GM21576 (cell line): Measurements from ENCODE around the gene RETREG2.

Experiments used
- ATAC-seq: cut with Tn5 transposase; IDR thresholded peaks from one replicate; pipeline ENCODE4 v1.9.1; 2021; ENCODE audit warnings: mild to moderate bottlenecking, moderate library complexity; ENCODE audit not compliant: unreplicated experiment

Gene RETREG2

GRCh38 chr2:219213026-219213415 lies 34.9 kb downstream of the RETREG2 start:
- ATAC-seq, result no peak

- no peak for ATAC-seq
Observed at GRCh38 chr2:219213486-219214071, 35.5 kb downstream of the RETREG2 start.

- ATAC-seq, result no peak
Observed at GRCh38 chr2:219214141-219214540, 36.1 kb downstream of the RETREG2 start.

GRCh38 chr2:219214786-219215185 lies 36.7 kb downstream of the RETREG2 start:
- ATAC-seq, result no peak

- ATAC-seq, result no peak
Observed at GRCh38 chr2:219215871-219216534, 37.9 kb downstream of the RETREG2 start.

- ATAC-seq, result no peak
Observed at GRCh38 chr2:219216535-219216915, 38.5 kb downstream of the RETREG2 start.

GRCh38 chr2:219218217-219218731 lies 40.2 kb downstream of the RETREG2 start:
- ATAC-seq, result peak; percentile 16

GRCh38 chr2:219218732-219219701 lies 40.9 kb downstream of the RETREG2 start, which contains the start of gene ABCB6:
Gene ABCB6 (minus strand): TSS chr2:219218958. CDS start chr2:219218673, 285 bp downstream.
- peak; percentile 69 for ATAC-seq

GRCh38 chr2:219219784-219220532 lies 41.9 kb downstream of the RETREG2 start:
- no peak for ATAC-seq

GRCh38 chr2:219220652-219221402 lies 42.8 kb downstream of the RETREG2 start:
- no peak for ATAC-seq

- no peak for ATAC-seq
Observed at GRCh38 chr2:219221957-219222518, 44.0 kb downstream of the RETREG2 start.

GRCh38 chr2:219223831-219224610 lies 45.9 kb downstream of the RETREG2 start:
- no peak for ATAC-seq

- no peak for ATAC-seq
Observed at GRCh38 chr2:219225350-219225749, 47.3 kb downstream of the RETREG2 start.

- no peak for ATAC-seq
Observed at GRCh38 chr2:219228041-219228910, 50.2 kb downstream of the RETREG2 start.

- peak; percentile 9 for ATAC-seq
Observed at GRCh38 chr2:219228911-219229304, 50.8 kb downstream of the RETREG2 start.

GRCh38 chr2:219229305-219230058 lies 51.4 kb downstream of the RETREG2 start, which contains the start of the genes ANKZF1 and ATG9A:
Gene ANKZF1 (plus strand): TSS chr2:219229806. CDS start chr2:219230258, 452 bp downstream.
Gene ATG9A (minus strand): TSS chr2:219229636. CDS start chr2:219228024, 1,612 bp downstream.
- peak; percentile 98 for ATAC-seq

- peak; percentile 27 for ATAC-seq
Observed at GRCh38 chr2:219230059-219230540, 52.0 kb downstream of the RETREG2 start.
